HuH-7.5 (cell line): ENCODE data around the gene CDKAL1.
"Not testable (repeated sequence)": the region's sequence is repeated elsewhere in the genome, so short reads cannot be mapped to it uniquely, and the experiment has no call there.

Source experiments
- DNase-seq: peaks from one replicate; pipeline ENCODE4 v3.0.0; 2011; ENCODE audit warnings: low spot score

CDKAL1 gene

DNA sequence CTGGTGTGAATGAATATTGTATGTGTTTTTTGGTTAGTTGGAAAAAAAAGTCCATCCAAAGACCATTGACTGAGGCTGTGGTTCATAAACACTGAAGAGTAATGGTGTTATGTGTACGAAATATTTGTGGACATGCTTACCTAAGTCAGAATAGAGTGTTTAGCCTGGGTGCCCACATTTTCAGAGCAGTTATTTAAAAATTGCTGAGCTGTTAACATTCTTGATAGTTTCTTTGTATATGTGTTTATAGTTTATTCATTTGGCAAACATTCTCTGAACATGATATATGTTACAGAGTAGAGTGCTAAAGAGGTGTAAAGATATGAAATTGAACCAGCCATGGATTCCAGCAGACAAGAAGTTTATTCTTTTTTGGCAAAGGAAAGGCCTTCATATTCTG, 20.6 kb downstream of the CDKAL1 start:
- DNase-seq, result no peak

- DNase-seq, result no peak
These were observed 25.8 kb downstream of the CDKAL1 start for GRCh38 chr6:20559924-20560551.

GRCh38 chr6:20563377-20563776, 29.1 kb downstream of the CDKAL1 start:
- DNase-seq, result no peak

GRCh38 chr6:20564269-20564668, 30.0 kb downstream of the CDKAL1 start:
- DNase-seq, result no peak

DNA sequence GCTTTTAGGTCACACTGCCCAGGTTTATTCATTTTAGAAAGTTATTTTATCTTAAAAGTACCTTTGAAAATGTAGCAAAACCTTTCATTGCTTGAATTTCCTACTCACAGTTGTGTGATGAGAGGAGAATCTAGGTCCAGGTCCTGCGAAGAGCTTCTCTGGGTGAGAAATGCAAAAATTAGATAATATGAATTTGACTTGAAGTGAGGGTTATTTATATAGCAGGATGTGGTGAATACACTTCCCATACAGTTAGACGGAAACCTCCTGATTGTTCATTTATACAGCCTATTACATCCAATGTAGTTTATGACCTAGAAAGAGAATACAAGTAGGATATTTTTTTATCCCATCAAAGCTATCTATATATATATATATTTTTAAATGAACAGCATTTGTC, 30.5 kb downstream of the CDKAL1 start:
- DNase-seq, result no peak

GRCh38 chr6:20565342-20565741, 31.1 kb downstream of the CDKAL1 start:
- DNase-seq, result no peak

- DNase-seq, result no peak
These were observed 31.9 kb downstream of the CDKAL1 start for GRCh38 chr6:20566109-20566508.

DNA sequence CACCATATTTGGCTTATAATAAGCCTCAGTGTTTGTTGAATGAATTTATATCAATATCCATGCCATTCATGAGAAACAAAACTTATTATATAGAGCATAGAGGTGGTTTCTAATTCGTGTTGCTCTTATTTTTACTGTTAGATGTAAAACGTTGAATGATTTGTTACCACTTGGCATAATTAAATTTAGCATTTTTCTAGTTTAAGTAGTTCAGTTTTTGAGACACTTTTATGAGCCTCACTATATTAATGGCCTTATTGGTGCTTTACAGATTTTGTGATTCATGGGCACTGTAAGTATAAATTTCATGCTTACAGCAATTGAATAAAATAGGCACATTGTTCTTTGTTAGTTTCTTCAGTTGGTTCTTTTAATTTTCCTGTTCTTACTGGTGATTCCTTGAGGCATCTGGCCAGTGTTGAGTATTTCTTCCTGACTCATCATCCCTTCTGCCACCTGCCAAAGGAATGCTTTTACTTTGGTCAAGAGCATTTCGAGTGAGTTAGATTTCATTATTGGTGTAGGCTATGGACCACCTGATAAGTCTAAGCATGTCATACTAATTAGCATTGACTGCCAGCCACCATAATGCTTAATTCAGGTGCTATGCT, 34.8 kb downstream of the CDKAL1 start:
- DNase-seq, result no peak

DNA sequence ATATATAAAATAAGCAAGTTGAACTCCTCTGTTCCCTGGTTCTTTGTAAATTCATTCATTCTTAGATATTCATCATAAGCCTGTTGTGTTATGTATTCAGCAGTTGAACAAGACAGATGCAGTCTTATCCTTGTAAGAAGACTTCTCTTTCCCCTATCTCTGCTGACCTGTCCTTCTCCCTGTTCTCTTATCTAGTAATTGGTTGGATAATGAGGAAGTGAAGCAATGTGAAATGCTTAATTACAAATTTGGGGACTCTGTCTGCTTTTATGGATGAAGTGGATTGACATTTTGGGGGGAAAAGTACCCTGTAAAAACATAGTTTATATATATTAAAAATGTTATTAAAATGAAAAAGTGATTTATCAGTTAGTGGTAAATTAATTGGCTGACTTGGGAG, 37.0 kb downstream of the CDKAL1 start:
- DNase-seq, result no peak

GRCh38 chr6:20572288-20572687, 38.0 kb downstream of the CDKAL1 start:
- no peak for DNase-seq

GRCh38 chr6:20572940-20573339, 38.7 kb downstream of the CDKAL1 start:
- no peak for DNase-seq

DNA sequence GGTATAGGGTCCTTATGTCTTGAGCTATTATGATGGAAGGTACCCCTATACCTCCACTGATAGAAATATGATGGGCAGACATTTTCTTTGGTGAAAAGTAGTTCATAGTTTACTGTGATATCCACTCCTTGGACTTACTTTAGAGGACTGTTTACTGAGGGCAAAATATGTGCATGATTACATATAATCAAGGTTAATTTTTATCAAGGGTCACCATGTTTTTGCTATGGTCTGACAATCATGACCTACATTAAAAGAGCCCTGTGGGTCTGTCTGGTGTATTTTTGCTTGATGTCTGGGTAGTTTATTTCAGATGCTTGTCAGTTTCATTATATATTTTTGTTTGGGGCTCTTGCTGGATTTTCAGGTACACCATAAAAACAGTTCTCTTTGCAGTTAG, 40.1 kb downstream of the CDKAL1 start:
- no peak for DNase-seq

- DNase-seq, result no peak
These were observed 40.9 kb downstream of the CDKAL1 start for GRCh38 chr6:20575125-20575524.

DNA sequence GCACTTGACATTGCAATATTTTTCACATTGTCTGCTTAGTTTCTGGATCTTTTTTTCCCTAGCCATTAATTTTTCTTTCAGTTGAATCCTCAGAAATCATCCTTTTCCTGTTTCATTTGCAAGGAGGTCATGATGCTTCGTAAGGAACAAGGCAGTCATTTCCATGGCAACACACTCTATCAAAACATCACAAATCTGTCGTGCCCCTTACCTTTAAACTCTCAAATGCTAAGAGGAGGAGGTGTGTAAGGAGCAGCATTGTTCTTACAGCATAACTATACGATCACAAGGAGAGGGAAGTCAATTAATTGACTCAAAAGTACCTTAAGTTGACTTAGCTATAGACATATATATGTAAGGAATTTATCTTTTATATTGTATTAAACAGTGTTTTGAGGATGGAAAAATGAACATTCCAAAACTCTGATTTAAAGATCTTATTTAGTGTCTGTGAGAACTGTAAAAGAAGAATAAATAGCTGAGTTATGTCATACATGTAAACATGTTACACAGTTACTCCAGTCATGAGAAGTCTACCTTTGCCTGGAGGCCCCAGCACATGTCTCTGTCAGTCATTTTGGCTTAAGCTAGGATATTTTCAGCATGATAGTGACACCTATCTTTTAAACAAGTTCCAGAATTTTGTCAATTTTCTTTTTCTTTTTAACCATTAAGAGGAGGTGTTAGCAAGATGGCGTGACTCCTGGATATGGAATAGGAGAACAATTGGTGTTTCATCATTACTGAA, 41.6 kb downstream of the CDKAL1 start:
- no peak for DNase-seq

DNA sequence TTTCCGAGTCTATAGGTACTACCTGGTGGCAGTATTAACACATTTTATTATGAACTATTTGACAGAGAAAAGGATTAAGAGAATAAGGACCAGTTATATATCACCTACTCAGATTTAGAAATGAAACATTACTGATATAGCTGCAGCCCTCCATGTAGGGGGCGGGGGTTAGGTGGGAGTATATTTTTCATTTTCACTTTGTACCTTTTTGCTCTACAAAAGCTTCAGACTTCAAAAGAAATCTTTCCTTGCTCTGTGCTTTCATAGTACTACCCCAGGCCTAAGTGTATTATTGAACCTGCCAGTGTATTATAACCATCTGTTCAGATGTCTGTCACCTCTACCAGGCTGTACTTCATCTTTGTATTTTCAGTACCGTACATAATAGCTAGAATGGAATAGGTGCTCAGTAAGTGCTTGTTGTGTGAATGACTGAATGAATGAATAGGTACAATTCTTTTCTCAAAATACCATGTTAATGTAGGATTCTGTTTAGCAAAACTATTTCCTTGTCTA, 43.0 kb downstream of the CDKAL1 start:
- no peak for DNase-seq

- DNase-seq, result no peak
These were observed 46.8 kb downstream of the CDKAL1 start for GRCh38 chr6:20581070-20581469.

GRCh38 chr6:20582586-20583443, 48.6 kb downstream of the CDKAL1 start:
- DNase-seq, result no peak

- no peak for DNase-seq
These were observed 49.2 kb downstream of the CDKAL1 start for GRCh38 chr6:20583444-20583800.

DNA sequence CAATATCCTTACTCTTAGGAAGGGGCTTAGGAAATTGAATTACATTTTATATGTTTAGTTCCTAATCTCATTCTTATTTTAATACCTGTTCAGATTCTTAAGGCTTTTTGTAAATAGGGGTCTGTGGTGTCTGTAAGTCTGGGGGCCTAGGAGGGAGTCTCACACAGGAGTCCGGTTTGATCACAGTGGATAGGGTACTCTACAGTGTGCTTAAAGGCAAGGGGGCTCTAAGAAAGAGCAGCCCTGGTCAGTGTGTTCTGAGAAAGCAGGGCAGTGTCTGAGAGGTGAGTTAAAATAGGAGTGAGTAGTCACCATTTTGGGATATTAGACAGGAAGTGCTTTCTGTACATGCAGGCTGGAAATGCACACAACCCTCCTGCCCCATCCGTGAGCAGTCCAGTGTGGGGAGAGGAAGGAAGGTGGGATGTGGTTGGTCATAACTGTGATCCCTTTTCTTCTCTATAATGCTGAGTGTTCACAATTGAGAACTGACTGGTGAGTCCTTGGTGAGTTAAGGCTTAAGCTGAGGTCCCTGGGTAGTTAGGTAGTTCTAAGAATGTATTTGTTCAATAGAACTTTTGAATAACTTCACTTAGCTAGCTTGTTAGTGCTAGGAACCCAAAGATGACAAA, 50.0 kb downstream of the CDKAL1 start:
- DNase-seq, result no peak

- DNase-seq, result no peak
These were observed 55.0 kb downstream of the CDKAL1 start for GRCh38 chr6:20589266-20589665.

- DNase-seq, result not testable (repeated sequence)
These were observed 56.2 kb downstream of the CDKAL1 start for GRCh38 chr6:20590476-20590875.

DNA sequence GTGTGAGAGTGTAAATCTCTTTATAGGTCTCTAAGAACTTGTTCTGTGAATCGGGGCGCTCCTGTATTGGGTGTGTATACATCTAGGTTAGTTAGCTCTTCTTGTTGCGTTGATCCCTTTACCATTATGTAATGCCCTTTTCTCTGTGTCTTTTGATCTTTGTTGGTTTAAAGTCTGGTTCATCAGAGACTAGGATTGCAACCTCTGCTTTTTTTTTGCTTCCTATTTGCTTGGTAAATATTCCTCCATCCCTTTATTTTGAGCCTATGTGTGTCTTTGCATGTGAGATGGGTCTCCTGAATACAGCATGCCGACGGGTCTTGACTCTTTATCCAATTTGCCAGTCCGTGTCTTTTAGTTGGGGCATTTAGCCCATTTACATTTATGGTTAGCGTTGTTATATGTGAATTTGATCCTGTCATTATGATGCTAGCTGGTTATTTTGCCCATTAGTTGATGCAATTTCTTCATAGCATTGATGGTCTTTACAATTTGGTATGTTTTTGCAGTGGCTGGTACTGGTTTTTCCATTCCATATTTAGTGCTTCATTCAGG, 60.1 kb downstream of the CDKAL1 start:
- not testable (repeated sequence) for DNase-seq
